ENCODE data around the gene ZNF296.

The ZNF296 gene

GRCh38 chr19:45099467-45100191 lies 23.4 kb upstream of the ZNF296 start:
- H3K27me3 ChIP-seq (ENCODE audit: low read length): no peaks in the 10 kb centered on the region
- no peaks in the 10 kb centered on the region; the same call in 1 of the 2 replicates for H4K20me1 ChIP-seq (ENCODE audit: low read depth, low read length)
- no peaks in the 10 kb centered on the region for H3K36me3 ChIP-seq (ENCODE audit: low read length)
- no peak overlapping the region for H3K9ac ChIP-seq (ENCODE audit: low read length)
- no peak overlapping the region for H3K4me2 ChIP-seq (ENCODE audit: low read depth, low read length, poor library complexity, severe bottlenecking)
- peaks cover 97% of the 10 kb centered on the region for H3K79me2 ChIP-seq (ENCODE audit: insufficient read depth, low read length)
- H2AFZ ChIP-seq (ENCODE audit: low read depth, low read length, severe bottlenecking): no peak overlapping the region
- no peak overlapping the region for H3K4me3 ChIP-seq (ENCODE audit: insufficient read depth, low read length, poor library complexity, severe bottlenecking)
- H3K27ac ChIP-seq (ENCODE audit: low read depth, low read length): no peak overlapping the region
- H3F3A ChIP-seq (ENCODE audit: insufficient read depth): no peaks in the 10 kb centered on the region
- no peaks in the 10 kb centered on the region for H3K9me3 ChIP-seq (ENCODE audit: insufficient read depth, low read length)
- no peak for TF ChIP-seq EZH2phosphoT487 (conservative IDR thresholded peaks at IDR 0.05; ENCODE audit: low read length)
- TF ChIP-seq CTCF (IDR thresholded peaks at IDR 0.05; ENCODE audit: insufficient read depth, low read length, poor library complexity, severe bottlenecking): no peak
- H3K9me2 ChIP-seq (replicated peaks; ENCODE audit: insufficient read depth, low read length): no peaks in the 10 kb centered on the region

- Histone ChIP-seq H3K9me3 (ENCODE audit: insufficient read depth, low read length) (no peaks in the 10 kb centered on the region), H3K4me2 (ENCODE audit: low read depth, low read length, poor library complexity, severe bottlenecking) (no peak overlapping the region), H3K9me2 (replicated peaks; ENCODE audit: insufficient read depth, low read length) (no peaks in the 10 kb centered on the region), H3F3A (ENCODE audit: insufficient read depth) (no peaks in the 10 kb centered on the region), H3K9ac (ENCODE audit: low read length) (no peak overlapping the region), H3K36me3 (ENCODE audit: low read length) (no peaks in the 10 kb centered on the region), H3K27ac (ENCODE audit: low read depth, low read length) (no peak overlapping the region), H3K4me3 (ENCODE audit: insufficient read depth, low read length, poor library complexity, severe bottlenecking) (no peak overlapping the region), H4K20me1 (ENCODE audit: low read depth, low read length) (no peaks in the 10 kb centered on the region; the same call in 1 of the 2 replicates), H3K79me2 (ENCODE audit: insufficient read depth, low read length) (peaks cover 97% of the 10 kb centered on the region), H2AFZ (ENCODE audit: low read depth, low read length, severe bottlenecking) (no peak overlapping the region), H3K27me3 (ENCODE audit: low read length) (no peaks in the 10 kb centered on the region)
- TF ChIP-seq EZH2phosphoT487 (conservative IDR thresholded peaks at IDR 0.05; ENCODE audit: low read length) (no peak), CTCF (IDR thresholded peaks at IDR 0.05; ENCODE audit: insufficient read depth, low read length, poor library complexity, severe bottlenecking) (no peak)
Observed at GRCh38 chr19:45098521-45099466, 22.5 kb upstream of the ZNF296 start.

GRCh38 chr19:45097776-45098520 lies 21.7 kb upstream of the ZNF296 start:
- Histone ChIP-seq H3K9me3 (ENCODE audit: insufficient read depth, low read length) (no peaks in the 10 kb centered on the region), H4K20me1 (ENCODE audit: low read depth, low read length) (no peaks in the 10 kb centered on the region; the same call in 1 of the 2 replicates), H3K27me3 (ENCODE audit: low read length) (no peaks in the 10 kb centered on the region), H3K4me3 (ENCODE audit: insufficient read depth, low read length, poor library complexity, severe bottlenecking) (no peak overlapping the region), H3F3A (ENCODE audit: insufficient read depth) (no peaks in the 10 kb centered on the region), H3K9me2 (replicated peaks; ENCODE audit: insufficient read depth, low read length) (no peaks in the 10 kb centered on the region), H3K36me3 (ENCODE audit: low read length) (no peaks in the 10 kb centered on the region), H3K27ac (ENCODE audit: low read depth, low read length) (no peak overlapping the region), H3K4me2 (ENCODE audit: low read depth, low read length, poor library complexity, severe bottlenecking) (no peak overlapping the region), H2AFZ (ENCODE audit: low read depth, low read length, severe bottlenecking) (no peak overlapping the region), H3K79me2 (ENCODE audit: insufficient read depth, low read length) (peaks cover 98% of the 10 kb centered on the region), H3K9ac (ENCODE audit: low read length) (no peak overlapping the region)
- no peak for TF ChIP-seq CTCF (IDR thresholded peaks at IDR 0.05; ENCODE audit: insufficient read depth, low read length, poor library complexity, severe bottlenecking)
- TF ChIP-seq EZH2phosphoT487 (conservative IDR thresholded peaks at IDR 0.05; ENCODE audit: low read length): no peak
